Gastrocnemius medialis (tissue), 4 donors: Measurements from ENCODE around the gene SEH1L.

Experiments
- POLR2A ChIP-seq, 2 donors: fragments of 450-650 bp; IDR thresholded peaks; one replicate each; pipeline ENCODE4 v1.6.1; 2017; ENCODE audit warnings: antibody characterized with exemption in 2 of 2, mild to moderate bottlenecking in 2 of 2, moderate library complexity in 2 of 2
- TF ChIP-seq, protein P1 (sequence below), 5 experiments: fragments of 450-650 bp in 3 of 5; fragments of 200-600 bp in 2 of 5; sonication (generic) in 2 of 5; IDR thresholded peaks in 4 of 5; conservative IDR thresholded peaks in 1 of 5; 1 replicate in 4 of 5; 2 replicates in 1 of 5; pipeline ENCODE4 v1.5.1; 2016 to 2019; ENCODE audit warnings: antibody characterized with exemption in 5 of 5, mild to moderate bottlenecking in 3 of 5, moderate library complexity in 3 of 5

DNA sequence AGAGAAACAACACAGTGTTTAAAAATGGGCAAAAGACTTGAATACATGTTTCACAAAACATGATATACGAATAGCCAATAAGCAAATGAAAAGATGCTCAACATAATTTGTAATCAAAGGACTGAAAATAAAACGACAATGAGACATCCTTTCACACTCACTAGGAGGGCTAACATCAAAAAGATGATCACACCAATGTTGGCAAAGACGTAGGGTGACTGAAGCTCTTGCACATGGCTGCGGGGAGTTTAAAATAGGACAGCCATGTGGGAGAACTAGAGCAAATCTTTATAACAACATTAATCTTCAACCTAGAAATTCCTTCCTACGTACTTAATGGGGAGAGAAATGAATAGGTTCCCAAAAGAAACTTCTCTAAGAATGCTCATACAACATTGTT lies 19.2 kb upstream of the SEH1L start:
- TF ChIP-seq, protein P1, sequence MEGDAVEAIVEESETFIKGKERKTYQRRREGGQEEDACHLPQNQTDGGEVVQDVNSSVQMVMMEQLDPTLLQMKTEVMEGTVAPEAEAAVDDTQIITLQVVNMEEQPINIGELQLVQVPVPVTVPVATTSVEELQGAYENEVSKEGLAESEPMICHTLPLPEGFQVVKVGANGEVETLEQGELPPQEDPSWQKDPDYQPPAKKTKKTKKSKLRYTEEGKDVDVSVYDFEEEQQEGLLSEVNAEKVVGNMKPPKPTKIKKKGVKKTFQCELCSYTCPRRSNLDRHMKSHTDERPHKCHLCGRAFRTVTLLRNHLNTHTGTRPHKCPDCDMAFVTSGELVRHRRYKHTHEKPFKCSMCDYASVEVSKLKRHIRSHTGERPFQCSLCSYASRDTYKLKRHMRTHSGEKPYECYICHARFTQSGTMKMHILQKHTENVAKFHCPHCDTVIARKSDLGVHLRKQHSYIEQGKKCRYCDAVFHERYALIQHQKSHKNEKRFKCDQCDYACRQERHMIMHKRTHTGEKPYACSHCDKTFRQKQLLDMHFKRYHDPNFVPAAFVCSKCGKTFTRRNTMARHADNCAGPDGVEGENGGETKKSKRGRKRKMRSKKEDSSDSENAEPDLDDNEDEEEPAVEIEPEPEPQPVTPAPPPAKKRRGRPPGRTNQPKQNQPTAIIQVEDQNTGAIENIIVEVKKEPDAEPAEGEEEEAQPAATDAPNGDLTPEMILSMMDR (IDR thresholded peaks at IDR 0.05 in 4 of 5, conservative IDR thresholded peaks at IDR 0.05 in 1 of 5), result no peak
- no peak for TF ChIP-seq POLR2A (IDR thresholded peaks at IDR 0.05)
